ENCODE results near the gene CAMTA1.

Gene CAMTA1

GRCh38 chr1:7219031-7219430, 433.8 kb downstream of the CAMTA1 start:
- Histone ChIP-seq H3K27ac (ENCODE audit: low read depth, low read length) (no peak overlapping the region), H3K9ac (ENCODE audit: low read depth, low read length) (no peak overlapping the region), H3K27me3 (ENCODE audit: control insufficient read depth, insufficient read depth, low read length) (no peaks in the 10 kb centered on the region), H3K4me3 (ENCODE audit: low read depth, low read length) (no peak overlapping the region), H3K4me1 (ENCODE audit: control insufficient read depth, insufficient read depth, low read length) (no peaks in the 10 kb centered on the region), H3K36me3 (ENCODE audit: control insufficient read depth, insufficient read depth, low read length) (no peaks in the 10 kb centered on the region), H3K9me3 (ENCODE audit: control insufficient read depth, insufficient read depth, low read length) (no peaks in the 10 kb centered on the region)

GRCh38 chr1:7220007-7220406, 434.8 kb downstream of the CAMTA1 start:
- H3K4me3 ChIP-seq (ENCODE audit: low read depth, low read length) = no peak overlapping the region
- no peaks in the 10 kb centered on the region for H3K27me3 ChIP-seq (ENCODE audit: control insufficient read depth, insufficient read depth, low read length)
- no peaks in the 10 kb centered on the region for H3K36me3 ChIP-seq (ENCODE audit: control insufficient read depth, insufficient read depth, low read length)
- no peaks in the 10 kb centered on the region for H3K9me3 ChIP-seq (ENCODE audit: control insufficient read depth, insufficient read depth, low read length)
- no peaks in the 10 kb centered on the region for H3K4me1 ChIP-seq (ENCODE audit: control insufficient read depth, insufficient read depth, low read length)
- no peak overlapping the region for H3K27ac ChIP-seq (ENCODE audit: low read depth, low read length)
- no peak overlapping the region for H3K9ac ChIP-seq (ENCODE audit: low read depth, low read length)

GRCh38 chr1:7220712-7221252, 435.5 kb downstream of the CAMTA1 start:
- Histone ChIP-seq H3K36me3 (ENCODE audit: control insufficient read depth, insufficient read depth, low read length) (no peaks in the 10 kb centered on the region), H3K4me1 (ENCODE audit: control insufficient read depth, insufficient read depth, low read length) (no peaks in the 10 kb centered on the region), H3K9me3 (ENCODE audit: control insufficient read depth, insufficient read depth, low read length) (no peaks in the 10 kb centered on the region), H3K27ac (ENCODE audit: low read depth, low read length) (no peak overlapping the region), H3K4me3 (ENCODE audit: low read depth, low read length) (no peak overlapping the region), H3K9ac (ENCODE audit: low read depth, low read length) (no peak overlapping the region), H3K27me3 (ENCODE audit: control insufficient read depth, insufficient read depth, low read length) (no peaks in the 10 kb centered on the region)

- Histone ChIP-seq H3K36me3 (ENCODE audit: control insufficient read depth, insufficient read depth, low read length) (no peaks in the 10 kb centered on the region), H3K9ac (ENCODE audit: low read depth, low read length) (no peak overlapping the region), H3K4me1 (ENCODE audit: control insufficient read depth, insufficient read depth, low read length) (no peaks in the 10 kb centered on the region), H3K27ac (ENCODE audit: low read depth, low read length) (no peak overlapping the region), H3K9me3 (ENCODE audit: control insufficient read depth, insufficient read depth, low read length) (no peaks in the 10 kb centered on the region), H3K4me3 (ENCODE audit: low read depth, low read length) (no peak overlapping the region), H3K27me3 (ENCODE audit: control insufficient read depth, insufficient read depth, low read length) (no peaks in the 10 kb centered on the region)
Observed at GRCh38 chr1:7221826-7222694, 436.8 kb downstream of the CAMTA1 start.

- no peak overlapping the region for H3K9ac ChIP-seq (ENCODE audit: low read depth, low read length)
- H3K36me3 ChIP-seq (ENCODE audit: control insufficient read depth, insufficient read depth, low read length) = no peaks in the 10 kb centered on the region
- no peaks in the 10 kb centered on the region for H3K4me1 ChIP-seq (ENCODE audit: control insufficient read depth, insufficient read depth, low read length)
- no peak overlapping the region for H3K4me3 ChIP-seq (ENCODE audit: low read depth, low read length)
- H3K9me3 ChIP-seq (ENCODE audit: control insufficient read depth, insufficient read depth, low read length) = no peaks in the 10 kb centered on the region
- H3K27ac ChIP-seq (ENCODE audit: low read depth, low read length) = no peak overlapping the region
- no peaks in the 10 kb centered on the region for H3K27me3 ChIP-seq (ENCODE audit: control insufficient read depth, insufficient read depth, low read length)
Observed at GRCh38 chr1:7222695-7223015, 437.4 kb downstream of the CAMTA1 start.

- no peak overlapping the region for H3K27ac ChIP-seq (ENCODE audit: low read depth, low read length)
Observed at GRCh38 chr1:7223334-7224080, 438.3 kb downstream of the CAMTA1 start.

GRCh38 chr1:7224081-7224534, 438.9 kb downstream of the CAMTA1 start:
- no peak overlapping the region for H3K4me3 ChIP-seq (ENCODE audit: low read depth, low read length)
- no peaks in the 10 kb centered on the region for H3K27me3 ChIP-seq (ENCODE audit: control insufficient read depth, insufficient read depth, low read length)
- H3K36me3 ChIP-seq (ENCODE audit: control insufficient read depth, insufficient read depth, low read length) = no peaks in the 10 kb centered on the region
- no peaks in the 10 kb centered on the region for H3K9me3 ChIP-seq (ENCODE audit: control insufficient read depth, insufficient read depth, low read length)
- no peak overlapping the region for H3K9ac ChIP-seq (ENCODE audit: low read depth, low read length)
- no peaks in the 10 kb centered on the region for H3K4me1 ChIP-seq (ENCODE audit: control insufficient read depth, insufficient read depth, low read length)
- no peak overlapping the region for H3K27ac ChIP-seq (ENCODE audit: low read depth, low read length)

More at GRCh38 chr1:7223334-7224080, 438.3 kb downstream of the CAMTA1 start:
- Histone ChIP-seq H3K4me1 (ENCODE audit: control insufficient read depth, insufficient read depth, low read length) (no peaks in the 10 kb centered on the region), H3K36me3 (ENCODE audit: control insufficient read depth, insufficient read depth, low read length) (no peaks in the 10 kb centered on the region), H3K9ac (ENCODE audit: low read depth, low read length) (no peak overlapping the region), H3K9me3 (ENCODE audit: control insufficient read depth, insufficient read depth, low read length) (no peaks in the 10 kb centered on the region), H3K4me3 (ENCODE audit: low read depth, low read length) (no peak overlapping the region), H3K27me3 (ENCODE audit: control insufficient read depth, insufficient read depth, low read length) (no peaks in the 10 kb centered on the region)

- Histone ChIP-seq H3K4me3 (ENCODE audit: low read depth, low read length) (no peak overlapping the region), H3K4me1 (ENCODE audit: control insufficient read depth, insufficient read depth, low read length) (no peaks in the 10 kb centered on the region), H3K27me3 (ENCODE audit: control insufficient read depth, insufficient read depth, low read length) (no peaks in the 10 kb centered on the region), H3K27ac (ENCODE audit: low read depth, low read length) (no peak overlapping the region), H3K9me3 (ENCODE audit: control insufficient read depth, insufficient read depth, low read length) (no peaks in the 10 kb centered on the region), H3K9ac (ENCODE audit: low read depth, low read length) (no peak overlapping the region), H3K36me3 (ENCODE audit: control insufficient read depth, insufficient read depth, low read length) (no peaks in the 10 kb centered on the region)
Observed at GRCh38 chr1:7224644-7225043, 439.4 kb downstream of the CAMTA1 start.

- H3K4me3 ChIP-seq (ENCODE audit: low read depth, low read length) = no peak overlapping the region
- no peak overlapping the region for H3K27ac ChIP-seq (ENCODE audit: low read depth, low read length)
- no peaks in the 10 kb centered on the region for H3K27me3 ChIP-seq (ENCODE audit: control insufficient read depth, insufficient read depth, low read length)
- no peaks in the 10 kb centered on the region for H3K36me3 ChIP-seq (ENCODE audit: control insufficient read depth, insufficient read depth, low read length)
- no peaks in the 10 kb centered on the region for H3K9me3 ChIP-seq (ENCODE audit: control insufficient read depth, insufficient read depth, low read length)
- no peaks in the 10 kb centered on the region for H3K4me1 ChIP-seq (ENCODE audit: control insufficient read depth, insufficient read depth, low read length)
- H3K9ac ChIP-seq (ENCODE audit: low read depth, low read length) = no peak overlapping the region
Observed at GRCh38 chr1:7225711-7226505, 440.7 kb downstream of the CAMTA1 start.

- Histone ChIP-seq H3K27ac (ENCODE audit: low read depth, low read length) (no peak overlapping the region), H3K4me1 (ENCODE audit: control insufficient read depth, insufficient read depth, low read length) (no peaks in the 10 kb centered on the region), H3K27me3 (ENCODE audit: control insufficient read depth, insufficient read depth, low read length) (no peaks in the 10 kb centered on the region)
Observed at GRCh38 chr1:7227654-7228053, 442.4 kb downstream of the CAMTA1 start.

More at GRCh38 chr1:7227654-7228053, 442.4 kb downstream of the CAMTA1 start:
- Histone ChIP-seq H3K9me3 (ENCODE audit: control insufficient read depth, insufficient read depth, low read length) (no peaks in the 10 kb centered on the region), H3K36me3 (ENCODE audit: control insufficient read depth, insufficient read depth, low read length) (no peaks in the 10 kb centered on the region), H3K9ac (ENCODE audit: low read depth, low read length) (no peak overlapping the region), H3K4me3 (ENCODE audit: low read depth, low read length) (no peak overlapping the region)

Data from HUES48 (cell line).